Tibial nerve (tissue), 4 donors: Measurements from ENCODE around the gene ZC3H12A. TPM values are rescaled to one million over a fixed set of nuclear protein-coding genes. Genes with fewer than 3 reads are reported as not detected.
A peak's percentile ranks its signal among the peaks of the same experiment; 100 is the strongest.

Experiments
- DNase-seq, 2 donors: peaks; one replicate each; pipeline ENCODE4 v3.0.0-alpha.2; 2019; ENCODE audit warnings: low spot score in 2 of 2
- H3K27ac ChIP-seq, 4 donors: fragments of 200-600 bp; sonication (generic) in 3 of 4; one replicate each; pipeline ENCODE4 v1.5.1; 2017 to 2019; ENCODE audit warnings: mild to moderate bottlenecking in 1 of 4
- H3K27me3 ChIP-seq, 2 donors: fragments of 200-600 bp; sonication (generic) in 1 of 2; one replicate each; pipeline versions ENCODE4 v1.5.1 to v1.6.0; 2017 to 2019
- H3K36me3 ChIP-seq, 3 donors: fragments of 200-600 bp; sonication (generic); one replicate each; pipeline ENCODE4 v1.5.1; 2018 to 2019
- H3K4me1 ChIP-seq, 4 donors: fragments of 200-600 bp; sonication (generic) in 3 of 4; one replicate each; pipeline ENCODE4 v1.5.1; 2017 to 2019
- H3K4me3 ChIP-seq, 4 donors: fragments of 200-600 bp; sonication (generic) in 3 of 4; one replicate each; pipeline ENCODE4 v1.5.1; 2017 to 2019; ENCODE audit warnings: mild to moderate bottlenecking in 1 of 4, moderate library complexity in 1 of 4
- H3K9me3 ChIP-seq, 4 donors: fragments of 200-600 bp; sonication (generic) in 3 of 4; one replicate each; pipeline ENCODE4 v1.5.1; 2017 to 2019
- CTCF ChIP-seq, 5 experiments: fragments of 200-600 bp in 3 of 5; fragments of 450-650 bp in 2 of 5; sonication (generic) in 3 of 5; IDR thresholded peaks; one replicate each; pipeline ENCODE4 v1.5.1; 2016 to 2019; ENCODE audit warnings: antibody characterized with exemption in 5 of 5, mild to moderate bottlenecking in 3 of 5, moderate library complexity in 2 of 5
- EP300 ChIP-seq, 2 donors: sonication (generic); formaldehyde crosslinking; IDR thresholded peaks; one replicate each; pipeline ENCODE4 v1.6.1; 2017; ENCODE audit warnings: antibody characterized with exemption in 2 of 2, mild to moderate bottlenecking in 1 of 2
- POLR2A ChIP-seq, 2 donors: fragments of 450-650 bp; IDR thresholded peaks; one replicate each; pipeline ENCODE4 v1.6.1; 2017; ENCODE audit warnings: antibody characterized with exemption in 2 of 2, mild to moderate bottlenecking in 2 of 2, moderate library complexity in 2 of 2
- WGBS, 2 donors: methylation state at CpG; one replicate each; pipeline ENCODE4 v1.1.5; 2018; 5-methylcytosine and 5-hydroxymethylcytosine counted together
- total RNA-seq, 4 donors: library from RNA; depleted of rRNA; stranded (reverse); fragments of >200 nt; gene quantifications; one replicate each; pipeline ENCODE4 v1.1.0, GENCODE V29; 2016

Gene ZC3H12A
- total RNA-seq, 4 donors from 2014 or later = 7.9 to 15.7 (median 10.9) TPM

GRCh38 chr1:37475380-37476086, 1.2 kb downstream of the ZC3H12A start:
- 91% methylated on average over 22 of the region's 24 CpGs for WGBS, 2 donors
- DNase-seq = no peak
- no peaks in the 10 kb centered on the region for H3K9me3 ChIP-seq
- H3K4me1 ChIP-seq = peaks cover 3 to 91% (median 82%) of the 10 kb centered on the region in 4 donors
- no peaks in the 10 kb centered on the region for H3K27me3 ChIP-seq
- peak overlapping the region; percentile 76 to 98 (median 97) for H3K27ac ChIP-seq
- TF ChIP-seq POLR2A (IDR thresholded peaks at IDR 0.05) = no peak
- no peak for TF ChIP-seq EP300 (IDR thresholded peaks at IDR 0.05)
- no peak for TF ChIP-seq CTCF (IDR thresholded peaks at IDR 0.05)
- H3K36me3 ChIP-seq = peaks cover 0 to 17% (median 0%) of the 10 kb centered on the region in 3 donors
- H3K4me3 ChIP-seq = peak overlapping the region; percentile 72 to 93 (median 84)

- DNase-seq = no peak
- WGBS, 2 donors = 74 to 82% methylated on average over 9 of the region's 9 CpGs
- H3K27ac ChIP-seq = peak overlapping the region; percentile 69 to 98 (median 97)
- peaks cover 0 to 22% (median 0%) of the 10 kb centered on the region in 3 donors for H3K36me3 ChIP-seq
- TF ChIP-seq CTCF (IDR thresholded peaks at IDR 0.05) (no peak), POLR2A (IDR thresholded peaks at IDR 0.05) (no peak), EP300 (IDR thresholded peaks at IDR 0.05) (no peak)
- H3K9me3 ChIP-seq = no peaks in the 10 kb centered on the region
- H3K4me1 ChIP-seq = peaks cover 3 to 89% (median 82%) of the 10 kb centered on the region in 4 donors
- H3K27me3 ChIP-seq = no peaks in the 10 kb centered on the region
- H3K4me3 ChIP-seq = peak overlapping the region; percentile 72 to 93 (median 84)
These were observed 1.7 kb downstream of the ZC3H12A start for GRCh38 chr1:37476087-37476452.

- WGBS, 2 donors = 16 to 20% methylated on average over 3 of the region's 5 CpGs
- H3K36me3 ChIP-seq = peaks cover 0 to 28% (median 4%) of the 10 kb centered on the region in 3 donors
- peak in 1 of 2 donors; percentile 65 for DNase-seq
- no peaks in the 10 kb centered on the region for H3K27me3 ChIP-seq
- no peaks in the 10 kb centered on the region for H3K9me3 ChIP-seq
- peak overlapping the region; percentile 72 to 93 (median 84) for H3K4me3 ChIP-seq
- peak overlapping the region; percentile 69 to 98 (median 97) for H3K27ac ChIP-seq
- no peak for TF ChIP-seq CTCF (IDR thresholded peaks at IDR 0.05)
- TF ChIP-seq EP300 (IDR thresholded peaks at IDR 0.05) = peak in 1 of 2 donors; percentile 46
- H3K4me1 ChIP-seq = peaks cover 3 to 83% (median 77%) of the 10 kb centered on the region in 4 donors
These were observed 2.2 kb downstream of the ZC3H12A start for GRCh38 chr1:37476460-37477197.

- TF ChIP-seq CTCF (IDR thresholded peaks at IDR 0.05) (no peak), POLR2A (IDR thresholded peaks at IDR 0.05) (no peak), EP300 (IDR thresholded peaks at IDR 0.05) (no peak)
- Histone ChIP-seq H3K9me3 (no peaks in the 10 kb centered on the region), H3K27ac (peak overlapping the region; percentile 69 to 98 (median 97)), H3K36me3 (peaks cover 0 to 35% (median 5%) of the 10 kb centered on the region in 3 donors), H3K4me1 (peaks cover 3 to 76% (median 71%) of the 10 kb centered on the region in 4 donors), H3K4me3 (peak overlapping the region; percentile 36 to 93 (median 76)), H3K27me3 (no peaks in the 10 kb centered on the region)
- WGBS, 2 donors = 29 to 31% methylated on average over 9 to 10 of the region's 10 CpGs
- DNase-seq = no peak
These were observed 3.0 kb downstream of the ZC3H12A start for GRCh38 chr1:37477198-37477931.
